GM19193 (cell line): Measurements from ENCODE around the gene C2CD2.

Experiments
- POLR2A ChIP-seq: IDR thresholded peaks from 4 replicates; pipeline ENCODE4 v1.6.1; 2011; ENCODE audit not compliant: insufficient read depth, insufficient read length; ENCODE audit errors: extremely low read depth

The C2CD2 gene

DNA sequence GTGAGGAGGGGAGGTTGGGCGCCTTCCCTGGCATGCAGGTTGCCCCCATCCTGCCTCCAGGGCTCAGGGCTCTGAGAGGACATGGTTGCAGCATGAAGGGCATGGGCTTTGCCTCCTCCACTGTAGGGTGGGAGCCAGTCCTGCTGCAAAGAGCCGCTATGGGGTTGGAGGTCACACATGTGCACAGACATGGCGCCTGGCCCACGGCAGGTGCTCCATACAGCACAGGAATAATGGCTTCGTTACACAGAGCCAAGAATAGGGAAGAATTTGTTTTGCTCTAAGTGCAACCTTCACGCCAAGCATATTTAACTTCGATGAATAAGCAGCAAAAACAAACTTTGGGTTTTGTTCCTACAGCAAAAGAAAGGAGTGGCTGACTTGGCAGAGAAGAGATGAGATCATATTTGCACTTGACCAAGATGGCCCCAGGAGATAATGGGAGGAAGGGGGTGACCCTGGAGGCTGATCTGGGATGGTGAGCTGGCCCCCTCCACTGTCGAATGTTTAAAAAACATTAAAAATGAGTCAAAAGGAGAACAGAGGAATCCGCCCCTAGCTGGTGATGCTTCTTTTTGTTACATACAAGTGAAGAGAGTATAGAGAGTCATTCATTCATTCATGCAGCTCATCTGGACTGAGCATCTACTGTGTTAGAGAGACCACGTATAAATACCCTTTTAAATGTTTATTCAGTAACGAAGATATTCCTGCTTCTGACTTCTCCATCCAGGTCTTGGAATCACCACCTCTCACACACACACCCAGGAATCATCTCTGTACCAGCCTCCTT is 12.4 kb upstream of the C2CD2 start:
- no peak for TF ChIP-seq POLR2A

DNA sequence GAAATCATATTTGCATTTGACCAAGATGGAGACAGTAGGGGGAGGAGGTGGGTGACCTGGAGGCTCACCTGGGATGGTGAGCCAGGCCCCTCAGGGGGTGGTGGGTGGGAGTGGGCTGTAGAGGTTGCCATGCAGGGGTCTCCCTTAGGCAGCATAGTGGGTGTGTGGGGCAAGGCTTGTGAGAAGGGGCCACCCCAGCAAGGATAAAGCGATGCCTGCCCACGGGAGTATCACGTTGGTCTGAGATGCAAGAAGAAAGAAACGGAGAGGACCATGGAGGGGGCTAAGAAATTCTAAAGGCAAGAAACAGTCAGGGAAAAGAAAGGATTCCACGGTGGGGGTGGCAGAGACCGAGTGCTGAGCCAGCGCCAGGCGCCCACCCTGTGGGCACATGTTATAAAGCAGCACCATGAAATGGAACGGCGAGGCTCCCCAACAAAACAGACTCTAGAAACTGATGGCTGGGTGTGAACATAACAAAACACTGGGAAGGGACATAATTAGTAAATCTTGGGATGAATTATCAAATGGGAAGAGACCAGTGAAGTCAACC is 11.7 kb upstream of the C2CD2 start:
- TF ChIP-seq POLR2A, result no peak

DNA sequence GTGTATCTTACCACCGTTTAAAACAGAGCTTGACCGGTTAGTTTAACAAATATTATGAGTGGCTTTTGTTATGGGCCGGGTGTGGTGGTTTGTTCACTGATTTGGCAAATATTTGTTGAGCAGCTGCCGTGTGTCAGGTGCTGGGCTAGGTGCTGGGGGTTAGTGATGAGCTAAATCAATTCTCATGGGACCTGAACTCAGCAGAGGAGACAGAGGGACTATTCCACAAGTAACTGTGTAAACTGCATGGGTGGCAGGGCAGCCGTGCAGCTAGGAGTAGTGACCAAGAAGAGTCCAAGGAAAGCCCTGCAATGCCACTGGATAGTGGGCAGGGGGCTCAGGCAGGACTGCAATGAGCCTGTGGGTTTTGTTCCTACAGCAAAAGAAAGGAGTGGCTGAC is 11.2 kb upstream of the C2CD2 start:
- TF ChIP-seq POLR2A, result no peak

DNA sequence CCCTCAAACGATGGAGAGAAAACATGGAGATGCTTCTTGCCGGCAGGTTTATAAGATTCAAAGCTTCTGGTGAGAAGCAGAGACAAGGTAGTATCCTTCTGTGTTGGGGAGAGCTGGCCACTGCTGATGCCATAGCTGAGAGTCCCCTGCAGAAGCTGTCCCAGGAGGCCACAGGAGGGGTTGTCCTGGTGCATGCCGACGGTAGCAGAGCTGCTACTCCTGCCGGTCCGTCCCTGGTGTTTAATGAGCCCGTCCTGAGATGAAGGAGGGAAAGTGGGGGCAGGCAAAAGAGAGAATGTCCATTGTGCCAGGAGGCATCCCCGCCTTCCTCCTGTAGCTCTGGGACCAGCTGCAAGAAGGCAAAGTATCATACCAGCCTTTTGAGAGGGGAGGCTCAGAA is 10.4 kb upstream of the C2CD2 start:
- no peak for TF ChIP-seq POLR2A

DNA sequence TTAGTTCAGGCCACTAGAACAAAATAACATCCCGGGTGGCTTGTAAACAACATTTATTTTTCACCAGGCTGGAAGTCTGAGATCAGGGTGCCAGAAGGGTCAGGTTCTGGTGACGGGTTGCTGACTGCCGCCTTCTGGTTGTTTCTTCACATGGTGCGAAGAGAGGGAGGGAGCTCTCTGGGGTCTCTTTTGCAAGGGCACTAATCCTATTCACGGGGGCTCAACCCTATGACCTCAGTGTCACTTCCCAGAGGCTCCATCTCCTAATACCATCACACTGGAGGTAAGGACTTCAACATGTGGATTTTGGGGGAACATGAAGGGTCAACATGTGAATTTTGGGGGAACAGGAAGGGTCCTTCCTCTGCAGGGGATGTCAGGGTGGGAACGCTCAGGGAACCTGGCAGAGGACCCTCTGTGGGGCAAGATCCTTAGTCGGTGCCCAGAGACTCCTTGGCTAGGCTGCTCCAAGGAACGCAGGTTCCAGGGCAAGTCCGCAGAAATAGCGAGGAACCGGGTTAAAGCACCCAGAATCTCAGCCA is 8.7 kb upstream of the C2CD2 start:
- no peak for TF ChIP-seq POLR2A

GRCh38 chr21:41961753-41962152 is 7.9 kb upstream of the C2CD2 start:
- no peak for TF ChIP-seq POLR2A

DNA sequence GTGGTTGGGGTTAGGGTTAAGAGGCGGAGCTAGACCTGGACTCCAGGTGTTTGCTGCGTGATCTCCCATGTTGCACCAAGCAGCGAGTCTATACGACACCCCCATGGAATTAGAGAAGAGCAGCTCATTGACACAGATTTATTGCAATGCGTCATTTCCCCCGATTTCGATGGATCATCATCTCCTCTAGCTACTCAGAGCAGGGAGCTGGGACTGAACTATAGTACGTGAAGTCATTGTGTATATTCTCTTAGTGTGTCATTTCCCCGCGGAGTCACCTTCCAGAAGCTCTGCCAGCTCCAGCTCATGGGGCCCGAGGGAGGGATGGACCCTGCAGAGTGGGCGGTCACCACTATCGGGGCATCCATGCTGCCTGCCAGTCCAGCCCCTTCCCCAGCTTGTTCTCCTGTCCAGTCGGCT is 7.5 kb upstream of the C2CD2 start:
- TF ChIP-seq POLR2A, result no peak

- TF ChIP-seq POLR2A, result no peak
Measured at GRCh38 chr21:41960386-41960785, 6.6 kb upstream of the C2CD2 start.

DNA sequence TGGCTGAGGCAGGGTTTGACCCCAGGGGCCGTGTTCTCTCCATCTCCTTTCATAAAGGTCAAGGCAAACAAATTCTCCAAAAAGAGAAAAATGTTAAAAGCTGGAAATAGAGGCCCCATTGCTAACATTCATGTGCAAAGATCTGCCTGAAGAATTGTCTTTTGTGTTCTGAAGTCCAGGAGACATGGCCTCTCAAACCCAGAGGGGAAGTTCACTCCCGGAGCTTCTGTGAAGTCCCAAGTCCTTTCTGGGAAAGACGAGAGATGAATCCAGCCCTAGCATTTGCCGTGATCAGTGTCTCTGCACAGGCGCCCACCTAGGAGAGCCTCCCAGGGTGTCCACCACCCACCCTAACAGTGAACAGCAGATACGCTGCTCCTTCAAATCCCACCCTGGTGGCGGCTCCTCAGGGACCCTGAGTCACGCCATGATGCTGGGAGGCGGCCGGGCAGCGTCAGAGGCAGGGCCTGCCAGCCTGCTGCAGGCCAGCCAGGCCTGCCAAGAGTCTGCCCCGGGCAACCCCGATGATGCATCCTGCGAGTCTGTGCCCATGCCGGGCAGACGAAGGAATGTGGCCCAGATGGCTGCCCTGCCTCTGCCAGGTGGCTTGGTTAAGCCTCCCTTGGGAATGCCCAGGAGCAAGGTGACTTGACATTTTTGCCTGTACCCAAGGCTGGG is 5.2 kb upstream of the C2CD2 start:
- TF ChIP-seq POLR2A, result no peak

- TF ChIP-seq POLR2A, result no peak
Measured at GRCh38 chr21:41957991-41958766, 4.4 kb upstream of the C2CD2 start.

DNA sequence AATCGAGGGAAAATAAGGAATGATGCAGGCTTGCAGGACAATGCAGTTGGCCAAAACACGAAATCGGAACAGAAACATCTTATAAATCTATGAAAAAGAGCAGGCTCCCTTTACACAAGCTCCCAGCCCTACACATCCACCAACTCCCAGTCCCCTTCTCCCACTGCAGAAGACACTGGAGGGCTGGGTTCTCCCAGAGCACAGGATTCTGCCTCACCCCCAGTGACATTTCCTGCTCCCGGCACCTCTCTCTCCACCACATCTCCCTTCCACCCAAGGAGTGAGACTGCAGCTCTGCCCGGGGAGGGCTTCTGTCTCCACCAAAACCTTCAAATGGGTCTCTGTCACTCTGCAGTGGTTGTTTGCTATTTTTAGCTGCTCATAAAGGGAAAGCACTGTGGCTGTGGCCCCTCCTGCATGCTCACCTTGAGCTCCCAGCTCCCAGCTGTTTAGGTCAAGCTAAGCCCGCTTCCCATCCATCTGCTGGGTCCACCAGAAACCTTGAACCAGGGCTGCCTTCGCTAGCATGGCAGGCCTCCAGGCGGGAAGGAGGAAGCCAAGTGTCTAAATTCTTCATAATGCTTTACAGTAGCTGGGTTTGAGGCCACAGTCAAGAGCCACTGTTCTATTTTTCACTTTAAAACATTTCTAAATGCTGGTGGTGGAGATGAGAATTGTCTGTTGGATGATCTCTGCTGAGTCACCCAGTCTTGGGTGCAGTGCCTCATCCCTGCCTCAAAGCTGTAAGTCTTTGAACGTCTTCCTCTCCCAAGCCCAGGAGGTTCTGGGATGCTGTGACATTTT is 3.3 kb upstream of the C2CD2 start:
- no peak for TF ChIP-seq POLR2A

DNA sequence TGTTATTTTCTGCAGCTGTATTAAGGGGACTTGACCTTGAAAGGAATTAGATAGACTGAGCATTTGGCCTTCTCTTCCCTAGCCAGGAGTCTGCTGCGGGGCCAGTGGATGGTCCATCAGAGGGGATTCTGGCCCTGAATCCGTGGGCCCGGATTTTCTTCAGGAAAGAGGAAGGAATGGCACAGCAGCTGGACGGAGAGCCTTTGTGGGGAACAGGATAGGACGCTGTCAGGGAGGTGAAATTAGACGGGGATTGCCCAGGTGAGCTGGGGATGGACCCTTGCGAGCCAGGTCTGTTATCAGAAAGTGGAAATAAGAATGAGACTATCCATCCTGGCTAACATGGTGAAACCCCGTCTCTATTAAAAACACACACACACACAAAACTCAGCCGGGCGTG is 1.7 kb upstream of the C2CD2 start:
- no peak for TF ChIP-seq POLR2A

DNA sequence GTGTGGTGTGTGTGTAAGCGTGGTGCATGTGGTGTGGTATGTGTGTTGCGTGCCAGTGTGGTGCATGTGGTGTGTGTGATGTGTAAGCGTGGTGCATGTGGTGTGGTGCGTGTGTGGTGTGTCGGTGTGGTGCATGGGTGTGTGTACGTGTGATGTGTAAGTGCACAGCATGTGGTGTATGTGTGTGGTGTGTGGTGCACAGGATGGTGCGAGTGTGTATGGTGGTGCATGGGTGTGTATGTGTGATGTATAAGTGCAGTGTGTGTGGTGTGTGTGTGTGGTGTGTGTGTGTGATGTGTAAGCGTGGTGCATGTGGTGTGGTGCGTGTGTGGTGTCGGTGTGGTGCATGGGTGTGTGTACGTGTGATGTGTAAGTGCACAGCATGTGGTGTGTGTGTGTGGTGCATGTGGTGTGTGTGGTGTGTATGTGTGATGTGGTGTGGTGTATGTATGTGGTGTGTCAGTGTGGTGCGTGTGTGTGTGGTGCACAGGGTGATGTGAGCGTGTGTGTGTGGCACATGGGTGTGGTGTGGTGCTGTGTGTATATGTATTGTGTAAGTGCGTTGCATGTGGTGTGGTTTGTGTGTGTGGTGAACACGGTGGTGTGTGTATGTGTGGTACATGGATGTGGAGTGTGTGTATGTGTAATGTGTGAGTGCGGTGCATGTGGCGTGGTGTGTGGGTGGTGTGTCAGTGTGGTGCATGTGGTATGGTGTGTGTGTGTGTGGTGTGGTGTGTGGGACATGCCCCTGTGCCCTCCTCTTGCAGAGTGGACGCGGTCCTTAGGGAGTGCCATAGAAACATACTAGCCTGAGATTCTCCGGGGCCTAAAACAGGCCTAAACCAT is 1.1 kb upstream of the C2CD2 start:
- no peak for TF ChIP-seq POLR2A
